ENCODE results near the gene WFS1.

Gene WFS1

GRCh38 chr4:6269616-6270511 lies at the start of gene WFS1:
Gene WFS1 (plus strand): TSS chr4:6269850. CDS start chr4:6277456, 7,606 bp downstream.
- DNase-seq: peak; percentile 90

- no peak for DNase-seq
Measured at GRCh38 chr4:6221301-6221850, 48.3 kb upstream of the WFS1 start.

GRCh38 chr4:6221851-6222760 lies 47.5 kb upstream of the WFS1 start:
- no peak for DNase-seq

GRCh38 chr4:6222761-6223292 lies 46.8 kb upstream of the WFS1 start:
- no peak for DNase-seq

- DNase-seq: no peak
Measured at GRCh38 chr4:6224735-6225134, 44.9 kb upstream of the WFS1 start.

- no peak for DNase-seq
Measured at GRCh38 chr4:6225469-6225868, 44.2 kb upstream of the WFS1 start.

- DNase-seq: no peak
Measured at GRCh38 chr4:6226506-6226905, 43.1 kb upstream of the WFS1 start.

- DNase-seq: no peak
Measured at GRCh38 chr4:6227412-6228157, 42.1 kb upstream of the WFS1 start.

GRCh38 chr4:6228158-6229067 lies 41.2 kb upstream of the WFS1 start:
- DNase-seq: no peak

GRCh38 chr4:6229095-6229494 lies 40.6 kb upstream of the WFS1 start:
- DNase-seq: no peak

- no peak for DNase-seq
Measured at GRCh38 chr4:6229671-6230501, 39.8 kb upstream of the WFS1 start.

GRCh38 chr4:6230502-6230785 lies 39.2 kb upstream of the WFS1 start:
- no peak for DNase-seq

- DNase-seq: no peak
Measured at GRCh38 chr4:6230827-6231662, 38.6 kb upstream of the WFS1 start.

- no peak for DNase-seq
Measured at GRCh38 chr4:6231663-6232165, 37.9 kb upstream of the WFS1 start.

- DNase-seq: no peak
Measured at GRCh38 chr4:6232836-6233785, 36.5 kb upstream of the WFS1 start.

- DNase-seq: no peak
Measured at GRCh38 chr4:6233929-6234328, 35.7 kb upstream of the WFS1 start.

GRCh38 chr4:6235012-6235411 lies 34.6 kb upstream of the WFS1 start:
- no peak for DNase-seq
